ENCODE results near the gene NKIRAS1.
A peak's percentile ranks its signal among the peaks of the same experiment; 100 is the strongest.

Gene NKIRAS1

DNA sequence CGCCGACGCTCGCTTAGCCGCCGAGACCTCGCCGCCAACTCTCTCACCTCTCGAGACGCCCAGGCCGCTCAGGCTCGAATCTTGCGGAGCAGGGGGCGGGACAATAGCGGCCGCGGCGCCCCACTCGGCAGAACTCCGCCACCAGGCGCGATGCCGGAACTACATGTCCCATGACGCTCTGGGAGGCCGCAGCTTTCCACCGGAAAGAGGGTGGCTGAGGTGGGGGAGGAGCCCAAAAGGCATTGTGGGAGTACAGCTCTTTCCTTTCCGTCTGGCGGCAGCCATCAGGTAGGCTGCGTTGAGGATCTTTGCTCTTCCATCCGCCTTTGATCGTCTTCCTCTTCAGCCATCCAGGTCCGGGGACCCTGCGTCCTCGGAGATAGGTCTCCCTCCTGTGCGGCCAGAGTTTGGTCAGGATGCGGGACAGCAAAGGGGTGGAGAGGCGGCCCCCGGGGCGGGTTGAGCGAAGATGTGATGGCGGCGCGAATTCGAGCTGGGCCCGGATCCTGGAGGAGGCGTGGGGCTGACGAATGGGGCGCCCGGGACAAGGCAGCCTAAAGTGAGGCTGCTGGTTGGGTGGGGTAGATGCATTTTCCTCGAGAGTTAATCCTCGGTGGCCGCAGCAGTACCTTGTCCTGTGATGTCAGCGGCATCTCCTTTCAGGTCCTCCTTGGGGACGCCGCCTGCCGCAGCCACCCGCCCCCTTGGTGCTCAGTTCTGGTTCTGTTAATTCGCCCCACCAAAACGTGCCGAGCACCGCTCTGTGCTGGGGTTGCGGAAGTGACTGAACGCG lies at the start of gene NKIRAS1, which contains the start of gene RPL15:
TSS of gene NKIRAS1 (minus strand) at position 105 of the 793 bp plus-strand sequence. CDS start 6,086 bp downstream, outside the sequence.
TSS of gene RPL15 (plus strand) at position 247 of the 793 bp plus-strand sequence. CDS start 728 bp downstream, outside the sequence.
- peak; percentile 98 for DNase-seq (ENCODE audit: low read depth, low spot score)

DNA sequence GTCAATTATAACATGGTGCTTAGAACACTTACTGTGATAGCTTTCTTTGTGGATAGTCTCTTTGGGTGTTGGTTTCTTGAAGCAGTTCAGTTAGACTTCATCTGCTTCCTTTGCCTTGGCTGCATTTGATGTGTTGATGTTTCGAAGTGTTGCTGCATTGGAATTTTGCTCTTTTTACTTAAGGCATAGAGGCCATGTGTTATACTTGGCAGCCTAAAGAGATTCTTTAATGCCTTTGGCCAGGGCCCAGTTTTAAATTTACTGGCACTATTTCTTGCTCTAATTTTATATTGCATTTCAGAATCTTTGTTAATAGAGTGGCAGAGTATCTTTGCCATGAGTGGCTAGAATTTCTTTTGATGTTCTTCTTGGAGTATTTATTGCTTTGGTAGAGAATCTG lies 49.5 kb upstream of the NKIRAS1 start:
- DNase-seq (ENCODE audit: low read depth, low spot score): no peak

DNA sequence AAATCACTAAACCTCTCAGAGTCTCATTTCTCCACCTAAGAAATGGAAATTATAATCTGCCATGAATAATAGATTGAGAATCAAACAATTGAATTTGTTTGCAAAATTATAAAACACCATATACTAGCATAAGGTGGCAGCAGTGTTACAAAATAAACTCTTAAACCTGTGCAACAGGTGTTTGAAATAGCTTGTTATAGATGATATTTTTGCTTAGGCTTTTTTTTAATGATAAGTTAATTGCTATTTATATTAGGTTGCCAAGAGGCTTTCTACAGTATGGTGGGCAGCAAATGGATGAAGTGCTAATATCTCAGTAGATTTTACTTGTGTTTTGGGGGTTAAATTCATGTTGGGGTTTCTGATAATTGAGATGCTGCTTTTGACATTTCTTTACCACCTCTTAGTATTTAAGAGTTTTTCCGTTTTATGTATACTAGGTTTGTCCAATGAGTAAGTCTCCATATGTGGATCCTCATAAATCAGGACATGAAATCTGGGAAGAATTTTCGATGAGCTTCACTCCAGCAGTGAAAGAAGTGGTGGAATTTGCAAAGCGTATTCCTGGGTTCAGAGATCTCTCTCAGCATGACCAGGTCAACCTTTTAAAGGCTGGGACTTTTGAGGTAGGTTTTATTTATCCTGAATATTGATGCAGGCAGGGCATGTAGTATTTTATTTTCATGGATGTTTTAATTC lies 47.9 kb upstream of the NKIRAS1 start:
- no peak for DNase-seq (ENCODE audit: low read depth, low spot score)

DNA sequence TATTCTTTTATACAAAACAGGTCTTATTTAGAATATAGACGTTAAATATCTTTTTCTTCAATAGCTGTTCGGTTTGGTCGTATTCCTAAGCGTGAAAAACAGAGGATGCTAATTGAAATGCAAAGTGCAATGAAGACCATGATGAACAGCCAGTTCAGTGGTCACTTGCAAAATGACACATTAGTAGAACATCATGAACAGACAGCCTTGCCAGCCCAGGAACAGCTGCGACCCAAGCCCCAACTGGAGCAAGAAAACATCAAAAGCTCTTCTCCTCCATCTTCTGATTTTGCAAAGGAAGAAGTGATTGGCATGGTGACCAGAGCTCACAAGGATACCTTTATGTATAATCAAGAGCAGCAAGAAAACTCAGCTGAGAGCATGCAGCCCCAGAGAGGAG lies 45.1 kb upstream of the NKIRAS1 start:
- no peak for DNase-seq (ENCODE audit: low read depth, low spot score)

DNA sequence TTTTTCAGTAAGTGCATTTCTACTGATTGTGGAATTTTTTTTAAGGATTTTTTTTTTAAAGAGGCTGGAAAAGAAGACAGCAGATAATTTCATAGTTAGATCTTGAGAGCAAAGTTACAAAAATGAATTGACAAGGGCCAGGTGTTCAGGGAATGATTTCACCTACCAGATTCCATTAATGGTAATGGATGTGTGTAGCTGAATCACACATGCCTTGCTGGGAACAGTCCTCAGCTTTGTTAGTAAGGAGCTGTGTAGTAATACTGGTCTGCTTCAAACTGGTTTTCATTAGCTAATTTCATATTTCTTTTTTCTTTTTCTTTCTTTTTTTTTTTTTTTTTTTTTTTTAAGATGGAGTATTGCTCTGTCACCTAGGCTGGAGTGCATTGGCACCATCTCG lies 44.3 kb upstream of the NKIRAS1 start:
- no peak for DNase-seq (ENCODE audit: low read depth, low spot score)

GRCh38 chr3:23960649-23961048 lies 43.9 kb upstream of the NKIRAS1 start:
- no peak for DNase-seq (ENCODE audit: low read depth, low spot score)

GRCh38 chr3:23959135-23959900 lies 42.5 kb upstream of the NKIRAS1 start:
- DNase-seq (ENCODE audit: low read depth, low spot score): no peak

- DNase-seq (ENCODE audit: low read depth, low spot score): no peak
Measured at GRCh38 chr3:23956701-23957100, 39.9 kb upstream of the NKIRAS1 start.

DNA sequence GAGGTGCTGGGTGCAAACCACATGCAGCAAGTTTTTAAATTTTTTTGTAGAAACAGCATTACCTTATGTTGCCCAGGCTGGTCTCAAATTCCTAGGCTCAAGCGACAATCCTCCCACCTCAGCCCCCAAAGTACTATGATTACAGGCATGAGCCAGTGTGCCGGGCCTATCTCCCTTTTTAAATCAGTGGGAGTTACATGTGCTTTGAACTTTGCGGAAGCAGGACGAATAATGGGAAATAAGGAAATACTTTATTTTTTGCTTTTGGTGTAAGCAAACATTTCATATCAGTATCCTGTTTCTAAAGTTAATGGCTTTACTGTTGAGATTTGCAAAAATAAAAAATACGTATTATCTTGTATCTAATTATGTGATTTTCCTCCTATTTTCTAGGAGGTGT lies 37.4 kb upstream of the NKIRAS1 start:
- no peak for DNase-seq (ENCODE audit: low read depth, low spot score)

- DNase-seq (ENCODE audit: low read depth, low spot score): no peak
Measured at GRCh38 chr3:23953523-23953922, 36.7 kb upstream of the NKIRAS1 start.

- no peak for DNase-seq (ENCODE audit: low read depth, low spot score)
Measured at GRCh38 chr3:23952646-23953045, 35.9 kb upstream of the NKIRAS1 start.

GRCh38 chr3:23950293-23950692 lies 33.5 kb upstream of the NKIRAS1 start:
- no peak for DNase-seq (ENCODE audit: low read depth, low spot score)

GRCh38 chr3:23949784-23950183 lies 33.0 kb upstream of the NKIRAS1 start:
- DNase-seq (ENCODE audit: low read depth, low spot score): no peak

- no peak for DNase-seq (ENCODE audit: low read depth, low spot score)
Measured at GRCh38 chr3:23948761-23949160, 32.0 kb upstream of the NKIRAS1 start.

- DNase-seq (ENCODE audit: low read depth, low spot score): peak; percentile 98
Measured at GRCh38 chr3:23945913-23946687, 29.3 kb upstream of the NKIRAS1 start.

GRCh38 chr3:23945663-23945912 lies 28.8 kb upstream of the NKIRAS1 start:
- DNase-seq (ENCODE audit: low read depth, low spot score): no peak

DNA sequence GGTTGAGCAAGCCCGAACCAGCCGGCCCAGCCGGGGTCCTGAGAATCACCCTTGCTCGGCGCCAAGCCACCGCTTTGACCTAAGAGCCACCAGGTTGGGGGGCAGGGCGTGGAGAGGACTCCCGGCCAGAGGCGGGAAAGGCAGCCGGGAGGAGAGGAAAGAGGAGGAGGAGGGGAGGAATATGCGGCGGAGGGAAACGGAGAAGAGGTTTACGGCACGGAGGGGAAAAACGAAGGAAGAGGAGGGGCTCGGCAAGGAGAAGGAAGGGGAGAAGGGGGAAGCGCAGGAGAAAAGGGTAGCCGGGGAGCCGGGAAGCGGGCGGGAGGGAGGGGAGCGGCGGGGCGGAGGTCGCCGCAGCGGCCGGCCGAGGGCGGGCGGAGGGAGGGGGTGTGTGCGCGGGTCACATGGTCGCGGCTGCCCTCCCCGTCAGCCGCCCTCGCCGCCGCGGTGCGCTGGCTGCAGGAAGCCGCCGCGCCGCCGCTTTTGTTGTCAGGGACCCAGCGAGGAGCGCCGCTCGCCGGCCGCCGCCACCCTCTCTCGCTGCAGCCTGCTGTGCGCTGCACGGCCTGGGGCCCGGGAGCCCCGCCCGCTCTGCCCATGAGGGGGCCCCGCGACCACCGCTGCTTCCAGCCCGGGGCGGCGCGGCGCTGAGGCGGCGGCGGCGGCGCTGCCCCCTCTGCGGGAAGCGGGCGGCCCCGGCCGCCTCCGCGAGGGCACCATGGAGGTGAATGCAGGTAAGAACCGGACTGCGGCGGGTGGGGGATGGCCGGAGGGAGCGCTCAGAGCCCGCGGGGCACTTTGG lies 28.3 kb upstream of the NKIRAS1 start, which contains the start of gene NR1D2:
TSS of gene NR1D2 (plus strand) at position 426 of the 802 bp plus-strand sequence. CDS start at position 719, 293 bp downstream.
- peak; percentile 82 for DNase-seq (ENCODE audit: low read depth, low spot score)

- DNase-seq (ENCODE audit: low read depth, low spot score): peak; percentile 10
Measured at GRCh38 chr3:23944007-23944783, 27.4 kb upstream of the NKIRAS1 start.

DNA sequence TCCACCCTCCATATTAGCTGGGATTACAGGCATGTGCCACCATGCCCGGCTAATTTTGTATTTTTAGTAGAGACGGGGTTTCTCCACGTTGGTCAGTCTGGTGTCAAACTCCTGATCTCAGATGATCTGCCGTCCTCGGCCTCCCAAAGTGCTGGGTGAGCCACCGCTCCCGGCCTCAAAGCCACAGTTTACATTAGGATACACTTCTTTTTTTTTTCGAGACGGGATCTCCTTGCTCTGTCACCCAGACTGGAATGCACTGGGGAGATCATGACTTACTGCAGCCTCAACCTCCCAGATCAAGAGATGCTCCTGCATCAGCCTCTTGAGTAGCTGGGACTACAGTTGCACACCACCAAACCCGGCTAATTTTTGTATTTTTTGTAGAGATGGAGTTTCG lies 25.8 kb upstream of the NKIRAS1 start:
- DNase-seq (ENCODE audit: low read depth, low spot score): no peak

- no peak for DNase-seq (ENCODE audit: low read depth, low spot score)
Measured at GRCh38 chr3:23941440-23941839, 24.6 kb upstream of the NKIRAS1 start.
